OCI-LY1 (cell line): ENCODE data around the gene NLRC3.

Experiments
- CTCF ChIP-seq: fragments of 200-600 bp; sonication (generic), shearing (Covaris generic); IDR thresholded peaks from 2 replicates; pipeline ENCODE4 v1.5.1; 2017; ENCODE audit warnings: mild to moderate bottlenecking, antibody characterized with exemption, low read length, moderate library complexity, mixed read lengths
- EZH2 ChIP-seq: fragments of 200-600 bp; sonication (generic), shearing (Covaris generic); IDR thresholded peaks from 2 replicates; pipeline ENCODE4 v1.8.0; 2017; ENCODE audit warnings: borderline replicate concordance, mixed run types, mild to moderate bottlenecking, antibody characterized with exemption, low read length, moderate library complexity, mixed read lengths

GRCh38 chr16:3514621-3515020 is 62.6 kb downstream of the NLRC3 start:
- TF ChIP-seq CTCF, result no peak
- no peak for TF ChIP-seq EZH2
